Endothelial cell of umbilical vein (primary cell): ENCODE measurements around the gene BUD31. TPM values are rescaled to one million over a fixed set of nuclear protein-coding genes. Genes with fewer than 3 reads are reported as not detected.

Source experiments
- BruUV-seq: library from RNA; stranded (reverse); fragments of 400-500 nt; replicated peaks from 2 replicates; lab custom pipeline; 2021; lab: Mats Ljungman, UMichigan
- CTCF ChIA-PET: fragments of 300-600, 350-600 bp; sonication (Branson Sonifier 250); formaldehyde crosslinking; loops from one replicate; lab custom pipeline; 2021; ENCODE audit warnings: antibody characterized with exemption, inconsistent platforms; lab: Charles Lee
- POLR2A ChIA-PET: fragments of 300-600, 350-600 bp; sonication (Branson Sonifier 250); formaldehyde crosslinking; loops from one replicate; lab custom pipeline; 2021; ENCODE audit warnings: antibody characterized with exemption, inconsistent platforms; lab: Charles Lee
- DNase-seq: peaks from one replicate; pipeline ENCODE4 v3.0.0-alpha.2; 2011; ENCODE audit warnings: low read depth, low spot score
- FAIRE-seq: peaks from 2 replicates; lab custom pipeline; 2011; peaks lifted over from hg19 to GRCh38; lab: Jason Lieb, UNC
- H2AFZ ChIP-seq: 2 replicates; pipeline ENCODE4 v1.6.0; 2012; ENCODE audit warnings: low read depth, low read length, control low read depth, inconsistent platforms
- H3K27ac ChIP-seq: 2 replicates; pipeline ENCODE4 v1.5.1; 2011; ENCODE audit warnings: low read depth, mild to moderate bottlenecking, control low read depth, low read length, moderate library complexity; ENCODE audit not compliant: insufficient read depth
- H3K27me3 ChIP-seq, 2 experiments: 2 replicates each; pipeline versions ENCODE4 v1.6.0 to v1.6.1; 2011; ENCODE audit warnings: low read length in 2 of 2, mixed read lengths in 1 of 2; ENCODE audit not compliant: control insufficient read depth in 2 of 2, insufficient read depth in 2 of 2
- H3K36me3 ChIP-seq, 2 experiments: 2 replicates in 1 of 2; 3 replicates in 1 of 2; pipeline ENCODE4 v1.5.1; 2011; ENCODE audit warnings: low read length in 2 of 2, mild to moderate bottlenecking in 1 of 2, moderate library complexity in 1 of 2; ENCODE audit not compliant: control insufficient read depth in 2 of 2, insufficient read depth in 2 of 2; ENCODE audit errors: extremely low read depth in 1 of 2
- H3K4me1 ChIP-seq: 3 replicates; pipeline ENCODE4 v1.5.1; 2011; ENCODE audit warnings: mild to moderate bottlenecking, low read length; ENCODE audit not compliant: control insufficient read depth, insufficient read depth; ENCODE audit errors: extremely low read depth
- H3K4me2 ChIP-seq: 2 replicates; pipeline ENCODE4 v1.6.1; 2011; ENCODE audit warnings: low read length, control low read depth, mixed read lengths; ENCODE audit not compliant: insufficient read depth
- H3K4me3 ChIP-seq, 3 experiments: fragments of 200-600 bp in 1 of 3; sonication (generic), shearing (Covaris generic) in 1 of 3; replicated peaks in 1 of 3; 2 replicates each; pipeline ENCODE4 v1.5.1; 2011 to 2016; ENCODE audit warnings: control low read depth in 3 of 3, low read length in 3 of 3, mild to moderate bottlenecking in 2 of 3, inconsistent platforms in 1 of 3, low read depth in 1 of 3, moderate library complexity in 1 of 3; ENCODE audit not compliant: insufficient read depth in 1 of 3
- H3K79me2 ChIP-seq: 2 replicates; pipeline ENCODE4 v1.6.0; 2012; ENCODE audit warnings: low read length, inconsistent platforms; ENCODE audit not compliant: control insufficient read depth, insufficient read depth
- H3K9ac ChIP-seq: replicated peaks from 2 replicates; pipeline ENCODE3; 2011; ENCODE audit warnings: low read length, control low read depth; ENCODE audit not compliant: insufficient read depth; ENCODE audit errors: extremely low read depth
- H3K9me1 ChIP-seq: replicated peaks from 3 replicates; pipeline ENCODE4 v1.6.0; 2011; ENCODE audit warnings: mild to moderate bottlenecking, low read length; ENCODE audit not compliant: control insufficient read depth, insufficient read depth; ENCODE audit errors: extremely low read depth
- H3K9me3 ChIP-seq: replicated peaks from 2 replicates; pipeline ENCODE4 v1.5.1; 2012; ENCODE audit warnings: low read length, inconsistent platforms; ENCODE audit not compliant: control insufficient read depth, insufficient read depth
- H4K20me1 ChIP-seq: replicated peaks from 2 replicates; pipeline ENCODE3; 2011; ENCODE audit warnings: mild to moderate bottlenecking, low read length; ENCODE audit not compliant: control insufficient read depth, insufficient read depth; ENCODE audit errors: extremely low read depth
- CTCF ChIP-seq, 2 donors: IDR thresholded peaks; 1 replicate in 1 of 2; 2 replicates in 1 of 2; pipeline ENCODE4 v1.5.1; 2011; ENCODE audit warnings: low read length in 2 of 2, mild to moderate bottlenecking in 2 of 2, moderate library complexity in 2 of 2, control low read depth in 1 of 2, inconsistent platforms in 1 of 2, low read depth in 1 of 2; ENCODE audit not compliant: insufficient read depth in 1 of 2; ENCODE audit errors: extremely low read depth in 1 of 2
- EZH2 ChIP-seq: IDR thresholded peaks from 2 replicates; pipeline ENCODE4 v1.6.1; 2012; ENCODE audit warnings: borderline replicate concordance, low read depth, mild to moderate bottlenecking, moderate library complexity, low read length, inconsistent platforms; ENCODE audit not compliant: severe bottlenecking
- FOS ChIP-seq: IDR thresholded peaks from 2 replicates; pipeline ENCODE4 v1.6.1; 2011; ENCODE audit warnings: mild to moderate bottlenecking, low read length, moderate library complexity, borderline replicate concordance; ENCODE audit not compliant: insufficient read depth
- GATA2 ChIP-seq: IDR thresholded peaks from 2 replicates; pipeline ENCODE4 v1.7.0; 2011; ENCODE audit warnings: low read depth, mild to moderate bottlenecking, moderate library complexity, mixed read lengths, low read length; ENCODE audit not compliant: insufficient read length, insufficient read depth
- JUN ChIP-seq: IDR thresholded peaks from 2 replicates; pipeline ENCODE4 v1.6.1; 2011; ENCODE audit warnings: borderline replicate concordance, low read depth; ENCODE audit not compliant: insufficient read length, insufficient read depth
- MYC ChIP-seq: IDR thresholded peaks from one replicate; pipeline ENCODE4 v1.6.1; 2011; ENCODE audit warnings: mild to moderate bottlenecking, low read depth, low read length
- POLR2A ChIP-seq: IDR thresholded peaks from 2 replicates; pipeline ENCODE4 v1.6.1; 2012; ENCODE audit warnings: low read depth, mild to moderate bottlenecking, control low read depth, low read length
- POLR2AphosphoS5 ChIP-seq: IDR thresholded peaks from 2 replicates; pipeline ENCODE4 v1.6.1; 2012; ENCODE audit warnings: low read depth, mild to moderate bottlenecking, control low read depth, low read length, moderate library complexity; ENCODE audit not compliant: insufficient read depth
- dilution Hi-C: fragments of 300-500 bp; cut with MboI; formaldehyde crosslinking; loops from one replicate; pipeline ENCODE4 v1.15.0; 2019; ENCODE audit warnings: low sequenced_read_pairs; ENCODE audit not compliant: extremely low pct_ligation_motif_present
- intact Hi-C: fragments of 100-400 bp; cut with micrococcal nuclease; formaldehyde crosslinking; loops from one replicate; pipeline ENCODE4 v1.10.0; 2022
- polyA plus RNA-seq, 4 experiments: library from polyadenylated mRNA; depleted of rRNA in 3 of 4; stranded (reverse) in 3 of 4; unstranded in 1 of 4; fragments of >200 nt; gene quantifications; 2 replicates each; pipeline versions ENCODE4 v1.2.1 to v1.2.3, GENCODE V29; 2011 to 2012; ENCODE audit warnings: missing spikeins in 1 of 4
- total RNA-seq: library from RNA; stranded (reverse); gene quantifications from 2 replicates; pipeline ENCODE4 v1.2.3, GENCODE V29; 2021
- TF ChIP-seq, protein P1 (sequence below): IDR thresholded peaks from 2 replicates; pipeline ENCODE4 v1.6.1; 2011; ENCODE audit not compliant: insufficient read depth, insufficient read length

The BUD31 gene
- total and polyA plus RNA-seq, 2 donors (not counting 3 experiments of a cell fraction or from before 2014, with no cell fraction given): 67.8 to 122 TPM

GRCh38 chr7:99409192-99409572 lies 413 bp downstream of the BUD31 start:
- Histone ChIP-seq H3K27me3 (no peaks in the 10 kb centered on the region), H3K36me3 (peaks cover 6 to 17% of the 10 kb centered on the region in 2 experiments), H3K27ac (peak overlapping the region; percentile 79), H4K20me1 (peaks cover 3% of the 10 kb centered on the region), H3K4me2 (peak overlapping the region; percentile 96), H3K9me3 (no peaks in the 10 kb centered on the region), H2AFZ (peak overlapping the region; percentile 68), H3K79me2 (peaks cover 64% of the 10 kb centered on the region), H3K9ac (peak overlapping the region; percentile 93), H3K4me3 (peak overlapping the region; percentile 65 to 99 (median 96)), H3K9me1 (no peaks in the 10 kb centered on the region), H3K4me1 (peaks cover 21% of the 10 kb centered on the region)
- no peak for TF ChIP-seq POLR2A
- TF ChIP-seq CTCF (IDR thresholded peaks at IDR 0.05; ENCODE audit: extremely low read depth in 1 of 2, insufficient read depth in 1 of 2, low read depth in 1 of 2, low read length in 2 of 2): no peak
- TF ChIP-seq, protein P1, sequence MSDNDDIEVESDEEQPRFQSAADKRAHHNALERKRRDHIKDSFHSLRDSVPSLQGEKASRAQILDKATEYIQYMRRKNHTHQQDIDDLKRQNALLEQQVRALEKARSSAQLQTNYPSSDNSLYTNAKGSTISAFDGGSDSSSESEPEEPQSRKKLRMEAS: no peak
- no peak for TF ChIP-seq JUN
- no peak for TF ChIP-seq POLR2AphosphoS5
- no peak for TF ChIP-seq MYC
- TF ChIP-seq EZH2: no peak
- no peak for TF ChIP-seq GATA2
- TF ChIP-seq FOS: no peak
- intact Hi-C loops (no loop called here), dilution Hi-C loops (no loop called here)
- no peak for DNase-seq
- no peak for FAIRE-seq
- BruUV-seq: TSS peak; percentile 59
- POLR2A ChIA-PET: interaction anchor here (0.8 to 2.0 kb wide), 4 partner anchors 9 to 63 kb away, joined by 4 to 12 read pairs (median 5); no protein-coding TSS in a partner anchor
- CTCF ChIA-PET: interaction anchor here (0.9 to 1.3 kb wide), 8 partner anchors 8 to 207 kb away, joined by 3 to 6 read pairs (median 4); partner anchors contain the start of genes ARPC1B and ZSCAN25
